NCI-H345 treated with DMSO at 0.1 percent for 48 hours (cell line): ENCODE data around the gene ELF4.

Experiments used
- DNase-seq: peaks from one replicate; lab custom pipeline; 2025; ENCODE audit not compliant: unreplicated experiment; lab: John Stamatoyannopoulos, UW

The ELF4 gene

GRCh38 chrX:130085551-130086446 lies 24.5 kb downstream of the ELF4 start:
- no peak for DNase-seq

- DNase-seq: no peak
These were observed 25.6 kb downstream of the ELF4 start for GRCh38 chrX:130084631-130085237.

- DNase-seq: no peak
These were observed 26.5 kb downstream of the ELF4 start for GRCh38 chrX:130083656-130084382.

- DNase-seq: no peak
These were observed 27.2 kb downstream of the ELF4 start for GRCh38 chrX:130083107-130083490.

GRCh38 chrX:130082244-130083106 lies 27.8 kb downstream of the ELF4 start:
- DNase-seq: no peak

GRCh38 chrX:130081421-130082045 lies 28.8 kb downstream of the ELF4 start:
- DNase-seq: no peak

GRCh38 chrX:130080791-130081367 lies 29.4 kb downstream of the ELF4 start:
- no peak for DNase-seq

GRCh38 chrX:130079824-130080406 lies 30.4 kb downstream of the ELF4 start:
- peak; percentile 51 for DNase-seq

GRCh38 chrX:130075777-130076176 lies 34.5 kb downstream of the ELF4 start:
- DNase-seq: no peak

- no peak for DNase-seq
These were observed 38.0 kb downstream of the ELF4 start for GRCh38 chrX:130072345-130072740.

GRCh38 chrX:130071611-130072344 lies 38.5 kb downstream of the ELF4 start:
- DNase-seq: no peak

- no peak for DNase-seq
These were observed 43.2 kb downstream of the ELF4 start for GRCh38 chrX:130066975-130067615.

GRCh38 chrX:130060122-130061069 lies 49.9 kb downstream of the ELF4 start:
- peak; percentile 16 for DNase-seq

GRCh38 chrX:130058652-130059051 lies 51.6 kb downstream of the ELF4 start:
- no peak for DNase-seq

GRCh38 chrX:130057209-130057608 lies 53.1 kb downstream of the ELF4 start:
- DNase-seq: no peak

GRCh38 chrX:130055899-130056298 lies 54.4 kb downstream of the ELF4 start:
- no peak for DNase-seq

GRCh38 chrX:130055103-130055502 lies 55.2 kb downstream of the ELF4 start:
- DNase-seq: no peak
